ENCODE data around the gene NOTUM.

- TF ChIP-seq CTCF (IDR thresholded peaks at IDR 0.05) (no peak), POLR2AphosphoS5 (IDR thresholded peaks at IDR 0.05; ENCODE audit: insufficient read depth in 1 of 2, low read depth in 1 of 2) (no peak), POLR2A (IDR thresholded peaks at IDR 0.05) (no peak)
Observed at GRCh38 chr17:81903415-81903831, 57.6 kb downstream of the NOTUM start.
